ENCODE data around the gene PHF14.
"Not testable (repeated sequence)": the region's sequence is repeated elsewhere in the genome, so short reads cannot be mapped to it uniquely, and the experiment has no call there.

The PHF14 gene

DNA sequence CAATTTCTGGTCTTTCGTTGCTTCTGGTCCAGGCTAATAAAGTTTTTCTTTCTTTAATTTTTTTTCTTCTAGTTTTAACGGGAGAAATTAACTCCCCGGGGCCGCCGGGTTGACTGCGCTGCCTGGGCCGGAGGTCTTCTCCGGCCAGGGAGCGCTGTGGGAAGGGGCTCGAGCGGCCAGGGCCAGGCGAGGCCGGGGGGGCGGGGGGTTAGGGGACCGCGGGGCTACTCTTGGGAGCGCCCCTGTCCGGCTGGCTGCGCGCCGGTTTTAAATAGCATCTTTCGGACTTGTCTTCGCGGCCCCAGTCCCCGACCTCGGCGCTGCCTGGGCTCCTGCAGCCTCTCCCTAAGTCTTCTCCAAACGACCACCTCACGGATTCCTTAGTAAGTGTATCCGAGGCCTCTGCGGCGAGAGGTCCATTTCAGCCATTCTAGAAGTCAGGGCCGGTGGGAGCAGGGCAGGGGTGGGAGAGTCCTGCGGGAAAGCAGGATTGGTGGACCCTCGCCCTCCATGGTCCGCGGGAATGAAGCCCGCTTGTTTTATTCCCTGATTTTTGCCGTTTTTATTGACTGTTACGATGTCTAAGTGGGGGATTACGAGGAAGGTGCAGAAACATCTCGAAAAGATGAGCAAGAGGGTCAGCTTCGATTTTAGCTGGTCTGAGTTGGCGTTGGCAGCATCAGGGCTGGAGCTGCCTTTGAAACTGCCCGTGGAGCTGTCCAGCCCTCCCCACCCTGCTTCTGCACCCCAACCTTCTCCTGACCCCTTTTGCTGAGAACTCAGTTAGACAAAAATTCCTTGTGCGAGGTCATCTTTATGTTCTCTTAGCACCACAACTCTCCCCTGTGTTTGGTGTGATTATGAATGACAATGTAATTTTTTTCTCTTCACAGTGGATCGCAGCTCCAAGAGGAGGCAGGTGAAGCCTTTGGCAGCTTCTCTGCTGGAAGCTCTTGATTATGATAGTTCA, 555 bp downstream of the PHF14 start:
- DNase-seq: peak; percentile 45
- in situ Hi-C loops (cut with MboI; ENCODE audit: low pct_unique_long_range_greater_than_20kb, low sequenced_read_pairs): no loop called here

DNA sequence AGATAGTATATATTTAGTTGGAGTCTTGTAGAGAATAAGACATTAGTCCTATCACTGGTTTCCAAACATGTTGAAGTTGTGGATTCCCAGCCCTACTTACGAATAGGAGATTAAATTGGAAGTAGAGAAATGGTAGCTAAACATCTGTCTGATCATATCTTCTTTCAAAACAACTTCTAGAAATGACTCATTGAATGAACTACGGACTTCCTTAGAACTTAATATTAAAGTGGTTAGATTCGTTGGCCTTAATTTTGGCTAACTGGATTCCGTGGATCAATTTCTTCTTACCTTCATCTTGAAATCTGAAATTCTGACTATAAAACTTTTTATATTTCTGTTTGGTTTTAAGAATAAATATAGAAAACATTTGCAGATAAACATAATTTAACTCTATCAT, 3.4 kb downstream of the PHF14 start:
- in situ Hi-C loops (cut with MboI; ENCODE audit: low pct_unique_long_range_greater_than_20kb, low sequenced_read_pairs): no loop called here
- DNase-seq: no peak

DNA sequence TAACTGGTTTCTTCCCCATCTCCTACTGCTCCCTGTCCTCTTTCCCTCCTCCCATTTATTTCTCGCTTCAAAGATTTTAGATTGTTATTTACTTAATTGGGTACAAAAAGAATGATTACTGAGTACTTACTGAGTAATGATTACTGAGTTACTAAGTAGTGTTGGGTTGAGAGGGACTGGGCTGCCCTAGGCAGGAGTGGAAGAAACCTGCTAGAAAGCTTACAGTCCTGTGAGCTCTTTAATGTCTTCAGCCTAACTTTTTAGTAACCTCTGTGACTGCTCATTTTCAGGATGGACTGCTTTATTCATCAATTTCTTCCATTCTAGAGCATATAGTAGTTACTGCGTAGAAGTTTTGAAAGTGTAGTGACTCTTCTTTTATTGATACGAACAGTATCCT, 7.6 kb downstream of the PHF14 start:
- in situ Hi-C loops (cut with MboI; ENCODE audit: low pct_unique_long_range_greater_than_20kb, low sequenced_read_pairs): no loop called here
- no peak for DNase-seq

DNA sequence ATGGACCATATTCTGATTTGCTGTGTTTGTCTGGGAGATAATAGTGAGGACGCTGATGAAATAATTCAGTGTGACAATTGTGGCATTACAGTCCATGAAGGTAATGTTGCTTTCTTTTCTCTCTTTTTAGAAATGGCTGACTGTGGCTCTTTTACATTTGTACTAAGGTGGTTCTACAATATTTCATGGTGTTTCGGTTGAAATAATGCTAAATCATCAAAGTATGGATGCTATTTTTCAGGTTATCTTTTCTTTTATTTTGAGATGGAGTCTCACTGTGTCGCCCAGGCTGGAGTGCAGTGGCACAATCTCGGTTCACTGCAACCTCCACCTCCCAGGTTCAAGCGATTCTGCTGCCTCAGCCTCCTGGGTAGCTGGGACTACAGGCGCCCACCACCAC, 17.1 kb downstream of the PHF14 start:
- DNase-seq; in situ Hi-C loops (cut with MboI; ENCODE audit: low pct_unique_long_range_greater_than_20kb, low sequenced_read_pairs): not testable (repeated sequence)

DNA sequence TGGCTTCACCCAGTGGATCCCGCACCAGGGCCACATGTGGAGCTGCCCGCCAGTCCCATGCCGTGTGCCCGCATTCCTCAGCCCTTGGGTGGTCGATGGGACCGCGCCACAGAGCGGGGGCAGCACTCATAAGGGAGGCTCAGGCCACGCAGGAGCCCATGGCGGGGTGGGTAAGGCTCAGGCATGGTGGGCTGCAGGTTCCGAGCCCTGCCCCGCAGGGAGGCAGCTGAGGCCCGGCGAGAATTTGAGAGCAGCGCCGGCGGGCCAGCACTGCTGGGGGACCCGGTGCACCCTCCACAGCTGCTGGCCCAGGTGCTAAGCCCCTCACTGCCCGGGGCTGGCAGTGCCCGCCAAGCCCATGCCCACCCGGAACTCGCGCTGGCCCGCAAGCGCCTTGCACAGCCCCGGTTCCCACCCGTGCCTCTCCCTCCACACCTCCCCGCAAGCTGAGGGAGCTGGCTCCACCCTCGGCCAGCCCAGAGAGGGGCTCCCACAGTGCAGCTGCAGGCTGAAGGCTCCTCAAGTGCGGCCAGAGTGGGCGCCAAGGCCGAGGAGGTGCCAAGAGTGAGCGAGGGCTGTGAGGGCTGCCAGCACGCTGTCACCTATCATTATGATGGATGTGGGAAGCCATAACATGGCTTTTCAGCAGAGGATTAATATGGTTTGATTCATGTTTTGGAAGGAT, 22.0 kb downstream of the PHF14 start:
- DNase-seq; in situ Hi-C loops (cut with MboI; ENCODE audit: low pct_unique_long_range_greater_than_20kb, low sequenced_read_pairs): not testable (repeated sequence)

GRCh38 chr7:10998996-10999757, 25.5 kb downstream of the PHF14 start:
- DNase-seq: no peak
- in situ Hi-C loops (cut with MboI; ENCODE audit: low pct_unique_long_range_greater_than_20kb, low sequenced_read_pairs): no loop called here

DNA sequence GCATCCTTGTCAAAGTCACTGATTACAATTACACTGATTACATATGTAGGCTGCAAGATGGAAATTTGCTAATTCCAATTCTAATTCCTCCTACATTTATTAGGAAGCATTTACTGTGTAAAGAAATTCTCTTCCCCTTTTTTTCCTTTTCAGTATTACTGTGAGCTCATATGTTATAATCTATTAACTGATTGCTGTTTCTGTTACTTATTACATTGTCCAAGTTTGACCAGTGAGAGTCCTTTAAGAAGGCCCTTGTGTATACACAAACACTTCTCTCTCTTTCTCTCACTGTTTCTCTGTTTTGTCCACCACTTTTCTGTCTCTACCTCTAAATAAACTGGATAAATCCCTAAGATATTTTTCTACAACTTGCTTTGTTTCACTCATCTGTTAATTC, 31.5 kb downstream of the PHF14 start:
- DNase-seq: no peak
- in situ Hi-C loops (cut with MboI; ENCODE audit: low pct_unique_long_range_greater_than_20kb, low sequenced_read_pairs): no loop called here

DNA sequence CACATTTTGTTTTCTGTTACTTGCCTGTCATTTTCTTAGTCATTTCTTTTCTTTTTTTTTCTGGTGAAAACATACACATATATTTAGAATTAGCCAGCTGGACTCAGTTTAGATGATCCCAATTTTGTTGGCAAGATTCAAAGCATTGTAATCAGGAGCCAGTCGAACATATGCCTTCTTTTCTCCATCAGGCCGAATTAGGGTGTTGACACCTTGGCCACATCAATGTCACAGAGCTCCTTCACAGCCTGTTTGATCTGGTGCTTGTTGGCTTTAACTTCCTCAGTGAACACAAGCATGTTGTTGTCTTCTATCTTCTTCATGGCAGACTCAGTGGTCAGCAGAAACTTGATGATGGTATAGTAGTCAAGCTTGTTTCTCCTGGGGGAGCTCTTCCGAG, 32.6 kb downstream of the PHF14 start:
- in situ Hi-C loops (cut with MboI; ENCODE audit: low pct_unique_long_range_greater_than_20kb, low sequenced_read_pairs): no loop called here
- DNase-seq: no peak

DNA sequence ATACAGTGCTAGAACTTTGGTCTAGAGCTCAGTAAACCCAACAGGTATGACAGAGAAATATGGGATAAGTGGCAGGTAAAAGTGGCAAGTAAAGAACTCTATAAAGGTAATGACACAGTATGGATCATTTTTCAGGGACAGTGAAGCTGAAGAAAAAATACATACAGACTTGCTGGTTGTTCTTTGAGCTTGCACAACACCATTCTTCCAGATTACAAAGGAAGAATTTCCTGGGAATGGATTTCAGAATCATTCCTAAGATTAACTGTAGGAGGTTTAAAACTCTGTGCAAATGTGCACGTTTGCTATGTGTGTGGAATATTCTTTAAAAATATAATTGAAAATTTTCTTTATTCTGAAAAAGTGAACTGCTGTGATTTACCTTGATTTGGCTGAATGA, 36.0 kb downstream of the PHF14 start:
- DNase-seq: no peak
- in situ Hi-C loops (cut with MboI; ENCODE audit: low pct_unique_long_range_greater_than_20kb, low sequenced_read_pairs): no loop called here

DNA sequence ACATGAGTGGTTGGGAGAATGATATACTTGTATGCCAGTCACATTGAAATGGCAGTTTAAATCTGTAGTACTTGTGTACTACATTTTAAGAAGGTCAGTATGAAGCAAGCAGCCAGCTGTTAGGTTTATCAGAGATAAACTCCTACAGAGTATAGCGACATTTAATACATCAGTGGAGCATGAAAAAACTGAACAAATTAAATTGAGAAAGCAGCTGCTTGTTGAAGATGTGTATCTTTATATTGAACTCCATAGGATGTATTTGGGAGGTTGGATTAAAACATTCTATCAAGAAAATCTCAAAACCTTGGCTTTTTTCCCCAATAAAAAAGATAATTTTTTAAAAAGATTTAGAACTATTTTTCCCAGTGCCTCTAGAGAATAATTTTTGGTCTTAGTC, 47.8 kb downstream of the PHF14 start:
- DNase-seq: no peak
- in situ Hi-C loops (cut with MboI; ENCODE audit: low pct_unique_long_range_greater_than_20kb, low sequenced_read_pairs): no loop called here

- in situ Hi-C loops (cut with MboI; ENCODE audit: low pct_unique_long_range_greater_than_20kb, low sequenced_read_pairs): no loop called here
- DNase-seq: no peak
Observed at GRCh38 chr7:11026452-11027359, 53.0 kb downstream of the PHF14 start.

GRCh38 chr7:11035661-11036060, 62.0 kb downstream of the PHF14 start:
- in situ Hi-C loops (cut with MboI; ENCODE audit: low pct_unique_long_range_greater_than_20kb, low sequenced_read_pairs): no loop called here
- no peak for DNase-seq

GRCh38 chr7:11039974-11040373, 66.3 kb downstream of the PHF14 start:
- no peak for DNase-seq
- in situ Hi-C loops (cut with MboI; ENCODE audit: low pct_unique_long_range_greater_than_20kb, low sequenced_read_pairs): no loop called here

GRCh38 chr7:11054033-11054432, 80.4 kb downstream of the PHF14 start:
- in situ Hi-C loops (cut with MboI; ENCODE audit: low pct_unique_long_range_greater_than_20kb, low sequenced_read_pairs): no loop called here
- DNase-seq: no peak

DNA sequence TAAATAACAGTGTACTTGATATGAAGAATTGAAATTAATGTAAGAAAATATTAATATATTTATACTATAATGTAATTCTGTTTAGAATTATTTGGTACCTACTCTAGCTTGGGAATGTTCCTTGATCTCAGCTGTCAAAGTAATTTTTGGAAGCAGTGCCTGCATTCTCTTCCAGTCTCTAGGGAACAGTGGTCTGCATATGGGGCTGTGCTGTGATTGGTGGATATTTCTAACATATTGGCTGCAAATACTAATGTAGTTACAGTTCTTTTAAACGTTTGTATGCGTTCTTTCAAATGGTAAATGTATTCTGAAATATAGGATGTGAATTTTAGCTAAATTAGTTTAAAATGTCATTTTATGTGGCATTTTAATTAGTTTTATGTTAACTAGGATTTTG, 87.2 kb downstream of the PHF14 start:
- no peak for DNase-seq
- in situ Hi-C loops (cut with MboI; ENCODE audit: low pct_unique_long_range_greater_than_20kb, low sequenced_read_pairs): no loop called here

DNA sequence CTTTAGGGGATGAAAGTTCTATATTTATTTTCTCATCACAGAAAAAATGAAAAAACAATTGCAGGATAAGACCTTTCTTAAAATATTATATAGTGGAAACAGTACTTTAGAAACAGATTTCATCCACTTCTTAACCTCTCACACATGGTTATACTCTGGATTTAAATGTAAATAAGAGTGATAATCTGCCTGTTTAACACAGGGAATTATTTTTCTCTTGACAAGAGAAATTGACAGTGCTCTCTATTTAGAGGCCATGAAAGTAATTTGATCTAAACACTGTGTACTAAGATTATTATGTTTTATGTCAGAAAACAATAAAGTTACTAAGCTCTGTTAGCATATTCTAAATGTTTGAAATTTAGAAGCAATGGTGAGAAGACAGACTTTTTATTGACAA, 88.4 kb downstream of the PHF14 start:
- in situ Hi-C loops (cut with MboI; ENCODE audit: low pct_unique_long_range_greater_than_20kb, low sequenced_read_pairs): no loop called here

GRCh38 chr7:11069591-11069990, 95.9 kb downstream of the PHF14 start:
- in situ Hi-C loops (cut with MboI; ENCODE audit: low pct_unique_long_range_greater_than_20kb, low sequenced_read_pairs): no loop called here
- no peak for DNase-seq

More for the DNA sequence above, 88.4 kb downstream of the PHF14 start:
- no peak for DNase-seq

GRCh38 chr7:11077816-11078215, 104.1 kb downstream of the PHF14 start:
- in situ Hi-C loops (cut with MboI; ENCODE audit: low pct_unique_long_range_greater_than_20kb, low sequenced_read_pairs): no loop called here

More at GRCh38 chr7:11077816-11078215, 104.1 kb downstream of the PHF14 start:
- DNase-seq: no peak
